Coronary artery (tissue), 2 donors: ENCODE results near the gene VPS13A.

Source experiments
- DNase-seq: peaks from one replicate; pipeline ENCODE4 v3.0.0-alpha.2; 2017; ENCODE audit warnings: low spot score
- H3K27ac ChIP-seq, 2 donors: fragments of 200-600 bp; sonication (generic); one replicate each; pipeline ENCODE4 v1.5.1; 2016 to 2019
- H3K4me3 ChIP-seq: fragments of 200-600 bp; sonication (generic); 2 replicates; pipeline ENCODE4 v1.5.1; 2016; ENCODE audit warnings: mild to moderate bottlenecking, moderate library complexity
- CTCF ChIP-seq: fragments of 200-600 bp; sonication (generic); IDR thresholded peaks from one replicate; pipeline ENCODE4 v1.5.1; 2019; ENCODE audit warnings: antibody characterized with exemption

Gene VPS13A

GRCh38 chr9:77218612-77219011 is 41.3 kb downstream of the VPS13A start:
- no peak for TF ChIP-seq CTCF
- Histone ChIP-seq H3K4me3 (no peak overlapping the region), H3K27ac (no peak overlapping the region)
- DNase-seq, result no peak

GRCh38 chr9:77221431-77221830 is 44.1 kb downstream of the VPS13A start:
- no peak overlapping the region for H3K27ac ChIP-seq
- H3K4me3 ChIP-seq, result no peak overlapping the region
- TF ChIP-seq CTCF, result no peak
- no peak for DNase-seq

- no peak overlapping the region for H3K4me3 ChIP-seq
- DNase-seq, result no peak
- H3K27ac ChIP-seq, result no peak overlapping the region
- no peak for TF ChIP-seq CTCF
Measured at GRCh38 chr9:77224746-77225312, 47.5 kb downstream of the VPS13A start.

GRCh38 chr9:77236693-77237092 is 59.4 kb downstream of the VPS13A start:
- TF ChIP-seq CTCF, result no peak
- DNase-seq, result no peak
- Histone ChIP-seq H3K27ac (no peak overlapping the region), H3K4me3 (no peak overlapping the region)

- no peak for DNase-seq
- no peak for TF ChIP-seq CTCF
- H3K27ac ChIP-seq, result no peak overlapping the region
- no peak overlapping the region for H3K4me3 ChIP-seq
Measured at GRCh38 chr9:77237896-77238295, 60.6 kb downstream of the VPS13A start.

GRCh38 chr9:77251050-77251449 is 73.7 kb downstream of the VPS13A start:
- Histone ChIP-seq H3K27ac (no peak overlapping the region), H3K4me3 (no peak overlapping the region)
- no peak for TF ChIP-seq CTCF
- DNase-seq, result no peak

- TF ChIP-seq CTCF, result no peak
- no peak for DNase-seq
- no peak overlapping the region for H3K27ac ChIP-seq
- H3K4me3 ChIP-seq, result no peak overlapping the region
Measured at GRCh38 chr9:77257275-77257674, 79.9 kb downstream of the VPS13A start.
